ENCODE measurements around the gene SLC10A7. TPM values are rescaled to one million over a fixed set of nuclear protein-coding genes. Genes with fewer than 3 reads are reported as not detected.

SLC10A7 gene
- total RNA-seq, 5 donors from 2014 or later (not counting 1 experiment from before 2014, with no cell fraction given) = 11.9 to 21.8 (median 16.1) TPM

- no peaks in the 10 kb centered on the region for H3K9me3 Mint-ChIP-seq
- ChIA-PET CTCF (no interaction called here), POLR2A (no interaction called here)
- H3K36me3 ChIP-seq (ENCODE audit: control insufficient read depth in 2 of 2, extremely low read depth in 1 of 2, insufficient read depth in 1 of 2, low read length in 1 of 2) = peaks cover 0 to 17% of the 10 kb centered on the region in 2 donors
- no peak overlapping the region for H3K27ac Mint-ChIP-seq
- peaks cover 48% of the 10 kb centered on the region for H3K36me3 Mint-ChIP-seq
- no peak overlapping the region for H3K27ac ChIP-seq (ENCODE audit: low read length)
- H3K4me3 Mint-ChIP-seq = no peak overlapping the region
- no peaks in the 10 kb centered on the region for H3K4me1 Mint-ChIP-seq
- H3K4me3 ChIP-seq (ENCODE audit: control insufficient read depth in 1 of 2, extremely low read depth in 1 of 2, low read length in 1 of 2) = no peak overlapping the region
- H3K27me3 ChIP-seq (replicated peaks in 1 of 2; ENCODE audit: control insufficient read depth in 2 of 2, extremely low read depth in 1 of 2, insufficient read depth in 2 of 2, low read length in 1 of 2) = no peaks in the 10 kb centered on the region
- H3K4me1 ChIP-seq (ENCODE audit: control insufficient read depth in 1 of 2, extremely low read depth in 1 of 2, insufficient read depth in 2 of 2, low read length in 2 of 2) = no peaks in the 10 kb centered on the region
- ATAC-seq (replicated peaks in 1 of 4) = no peak
- H3K9me3 ChIP-seq = no peaks in the 10 kb centered on the region
- DNase-seq = no peak
- H3K27me3 Mint-ChIP-seq = no peaks in the 10 kb centered on the region
Observed at GRCh38 chr4:146506272-146506671, 15.5 kb downstream of the SLC10A7 start.

GRCh38 chr4:146500216-146500615, 21.5 kb downstream of the SLC10A7 start:
- ChIA-PET POLR2A (no interaction called here), CTCF (interaction anchor here in 1 of 2 donors (0.5 kb wide), 1 partner anchor 49 kb away, joined by 3 read pairs; no protein-coding TSS in a partner anchor)
- Histone ChIP-seq H3K27ac (ENCODE audit: low read length) (no peak overlapping the region), H3K4me1 (ENCODE audit: control insufficient read depth in 1 of 2, extremely low read depth in 1 of 2, insufficient read depth in 2 of 2, low read length in 2 of 2) (no peaks in the 10 kb centered on the region), H3K9me3 (no peaks in the 10 kb centered on the region), H3K4me3 (ENCODE audit: control insufficient read depth in 1 of 2, extremely low read depth in 1 of 2, low read length in 1 of 2) (no peak overlapping the region), H3K36me3 (ENCODE audit: control insufficient read depth in 2 of 2, extremely low read depth in 1 of 2, insufficient read depth in 1 of 2, low read length in 1 of 2) (peaks cover 0 to 10% of the 10 kb centered on the region in 2 donors), H3K27me3 (replicated peaks in 1 of 2; ENCODE audit: control insufficient read depth in 2 of 2, extremely low read depth in 1 of 2, insufficient read depth in 2 of 2, low read length in 1 of 2) (no peaks in the 10 kb centered on the region)
- Mint-ChIP-seq H3K27ac (no peak overlapping the region), H3K4me1 (peaks cover 15 to 20% (median 20%) of the 10 kb centered on the region in 3 donors), H3K36me3 (peaks cover 13% of the 10 kb centered on the region), H3K9me3 (no peaks in the 10 kb centered on the region), H3K4me3 (no peak overlapping the region), H3K27me3 (no peaks in the 10 kb centered on the region)
- ATAC-seq (replicated peaks in 1 of 4) (no peak), DNase-seq (no peak)
- WGBS (ENCODE audit: insufficient coverage) = 100% methylated on average over 1 of the region's 1 CpG

GRCh38 chr4:146498291-146498690, 23.4 kb downstream of the SLC10A7 start:
- Mint-ChIP-seq H3K27ac (no peak overlapping the region), H3K27me3 (no peaks in the 10 kb centered on the region), H3K36me3 (peaks cover 16% of the 10 kb centered on the region), H3K4me3 (no peak overlapping the region), H3K9me3 (no peaks in the 10 kb centered on the region), H3K4me1 (peaks cover 16 to 23% (median 21%) of the 10 kb centered on the region in 3 donors)
- ChIA-PET CTCF (interaction anchor here in 1 of 2 donors (0.7 kb wide), 1 partner anchor 20 kb away, joined by 3 read pairs; no protein-coding TSS in a partner anchor), POLR2A (no interaction called here)
- no CpG with 5 or more reads among the region's 4 CpGs for WGBS (ENCODE audit: insufficient coverage)
- H3K9me3 ChIP-seq = no peaks in the 10 kb centered on the region
- no peak overlapping the region for H3K4me3 ChIP-seq (ENCODE audit: control insufficient read depth in 1 of 2, extremely low read depth in 1 of 2, low read length in 1 of 2)
- no peaks in the 10 kb centered on the region for H3K27me3 ChIP-seq (replicated peaks in 1 of 2; ENCODE audit: control insufficient read depth in 2 of 2, extremely low read depth in 1 of 2, insufficient read depth in 2 of 2, low read length in 1 of 2)
- DNase-seq = no peak
- no peak overlapping the region for H3K27ac ChIP-seq (ENCODE audit: low read length)
- H3K36me3 ChIP-seq (ENCODE audit: control insufficient read depth in 2 of 2, extremely low read depth in 1 of 2, insufficient read depth in 1 of 2, low read length in 1 of 2) = peaks cover 0 to 4% of the 10 kb centered on the region in 2 donors
- no peaks in the 10 kb centered on the region for H3K4me1 ChIP-seq (ENCODE audit: control insufficient read depth in 1 of 2, extremely low read depth in 1 of 2, insufficient read depth in 2 of 2, low read length in 2 of 2)
- ATAC-seq (replicated peaks in 1 of 4) = no peak

GRCh38 chr4:146495269-146495668, 26.5 kb downstream of the SLC10A7 start:
- Mint-ChIP-seq H3K27me3 (no peaks in the 10 kb centered on the region), H3K36me3 (peaks cover 13% of the 10 kb centered on the region), H3K4me3 (no peak overlapping the region), H3K9me3 (no peaks in the 10 kb centered on the region), H3K27ac (no peak overlapping the region), H3K4me1 (peaks cover 22 to 29% (median 29%) of the 10 kb centered on the region in 3 donors)
- no peaks in the 10 kb centered on the region for H3K27me3 ChIP-seq (replicated peaks in 1 of 2; ENCODE audit: control insufficient read depth in 2 of 2, extremely low read depth in 1 of 2, insufficient read depth in 2 of 2, low read length in 1 of 2)
- H3K27ac ChIP-seq (ENCODE audit: low read length) = no peak overlapping the region
- no peaks in the 10 kb centered on the region for H3K36me3 ChIP-seq (ENCODE audit: control insufficient read depth in 2 of 2, extremely low read depth in 1 of 2, insufficient read depth in 1 of 2, low read length in 1 of 2)
- DNase-seq (no peak), ATAC-seq (replicated peaks in 1 of 4) (no peak)
- no CpG with 5 or more reads among the region's 1 CpG for WGBS (ENCODE audit: insufficient coverage)
- ChIA-PET POLR2A (no interaction called here), CTCF (interaction anchor here in 1 of 2 donors (0.7 kb wide), 2 partner anchors 33 to 42 kb away, joined by 3 read pairs; no protein-coding TSS in a partner anchor)
- no peak overlapping the region for H3K4me3 ChIP-seq (ENCODE audit: control insufficient read depth in 1 of 2, extremely low read depth in 1 of 2, low read length in 1 of 2)
- H3K9me3 ChIP-seq = no peaks in the 10 kb centered on the region
- no peaks in the 10 kb centered on the region for H3K4me1 ChIP-seq (ENCODE audit: control insufficient read depth in 1 of 2, extremely low read depth in 1 of 2, insufficient read depth in 2 of 2, low read length in 2 of 2)

DNA sequence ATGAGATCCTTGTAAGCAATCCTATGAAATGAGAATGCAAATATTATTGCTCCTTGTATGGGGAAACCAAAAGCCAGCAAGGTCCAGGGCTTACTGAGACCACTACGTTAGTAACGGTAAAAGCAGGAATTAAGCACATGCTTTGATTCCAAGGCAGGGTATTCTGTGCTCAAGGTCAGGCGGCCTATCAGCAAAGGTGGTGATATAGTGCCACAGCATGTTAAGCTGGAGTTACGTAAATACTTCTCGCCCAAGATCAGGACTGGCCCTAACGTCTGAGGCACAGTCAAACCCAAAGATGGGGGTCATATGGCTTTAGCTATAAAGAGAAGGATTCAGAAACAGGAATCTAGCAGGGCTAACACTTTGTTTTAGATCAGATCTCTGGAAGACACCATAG, 27.6 kb downstream of the SLC10A7 start:
- DNase-seq (no peak), ATAC-seq (replicated peaks in 1 of 4) (no peak)
- Mint-ChIP-seq H3K4me3 (no peak overlapping the region), H3K36me3 (peaks cover 13% of the 10 kb centered on the region), H3K27me3 (no peaks in the 10 kb centered on the region), H3K27ac (no peak overlapping the region), H3K4me1 (peaks cover 22 to 38% (median 38%) of the 10 kb centered on the region in 3 donors), H3K9me3 (no peaks in the 10 kb centered on the region)
- H3K9me3 ChIP-seq = no peaks in the 10 kb centered on the region
- H3K27me3 ChIP-seq (replicated peaks in 1 of 2; ENCODE audit: control insufficient read depth in 2 of 2, extremely low read depth in 1 of 2, insufficient read depth in 2 of 2, low read length in 1 of 2) = no peaks in the 10 kb centered on the region
- ChIA-PET POLR2A (no interaction called here), CTCF (interaction anchor here in 1 of 2 donors (0.6 kb wide), 1 partner anchor 11 kb away, joined by 3 read pairs; no protein-coding TSS in a partner anchor)
- no peak overlapping the region for H3K27ac ChIP-seq (ENCODE audit: low read length)
- no peak overlapping the region for H3K4me3 ChIP-seq (ENCODE audit: control insufficient read depth in 1 of 2, extremely low read depth in 1 of 2, low read length in 1 of 2)
- H3K36me3 ChIP-seq (ENCODE audit: control insufficient read depth in 2 of 2, extremely low read depth in 1 of 2, insufficient read depth in 1 of 2, low read length in 1 of 2) = no peaks in the 10 kb centered on the region
- WGBS (ENCODE audit: insufficient coverage) = 97% methylated on average over 5 of the region's 6 CpGs
- H3K4me1 ChIP-seq (ENCODE audit: control insufficient read depth in 1 of 2, extremely low read depth in 1 of 2, insufficient read depth in 2 of 2, low read length in 2 of 2) = no peaks in the 10 kb centered on the region

DNA sequence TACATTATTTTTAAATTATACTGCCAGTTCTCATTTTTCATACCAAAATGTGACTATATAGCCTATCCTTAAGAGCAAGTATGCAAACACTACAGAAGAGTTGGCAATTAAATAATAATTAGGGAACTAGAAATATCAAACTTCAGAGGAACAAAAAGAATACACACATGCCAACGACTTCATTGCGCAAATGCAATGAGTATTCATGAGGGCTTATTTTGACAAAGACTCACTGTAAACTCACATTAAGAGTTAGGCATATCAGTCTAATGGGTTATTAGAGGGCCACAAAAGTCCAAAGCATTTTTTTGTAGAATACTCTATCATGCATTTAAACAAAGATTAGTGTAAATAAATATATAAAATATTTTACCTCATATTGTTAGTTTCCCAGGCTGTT, 31.6 kb downstream of the SLC10A7 start:
- Mint-ChIP-seq H3K27me3 (no peaks in the 10 kb centered on the region), H3K4me3 (no peak overlapping the region), H3K27ac (no peak overlapping the region), H3K4me1 (peaks cover 18 to 41% (median 38%) of the 10 kb centered on the region in 3 donors), H3K36me3 (peaks cover 34% of the 10 kb centered on the region), H3K9me3 (no peaks in the 10 kb centered on the region)
- POLR2A ChIA-PET = no interaction called here
- H3K36me3 ChIP-seq (ENCODE audit: control insufficient read depth in 2 of 2, extremely low read depth in 1 of 2, insufficient read depth in 1 of 2, low read length in 1 of 2) = peaks cover 0 to 5% of the 10 kb centered on the region in 2 donors
- no peaks in the 10 kb centered on the region for H3K9me3 ChIP-seq
- H3K4me1 ChIP-seq (ENCODE audit: control insufficient read depth in 1 of 2, extremely low read depth in 1 of 2, insufficient read depth in 2 of 2, low read length in 2 of 2) = peaks cover 0 to 6% of the 10 kb centered on the region in 2 experiments
- H3K4me3 ChIP-seq (ENCODE audit: control insufficient read depth in 1 of 2, extremely low read depth in 1 of 2, low read length in 1 of 2) = no peak overlapping the region
- DNase-seq (no peak), ATAC-seq (replicated peaks in 1 of 4) (no peak)
- no CpG with 5 or more reads among the region's 2 CpGs for WGBS (ENCODE audit: insufficient coverage)
- CTCF ChIA-PET = interaction anchor here in 1 of 2 donors (0.7 kb wide), 1 partner anchor 1308 kb away, joined by 3 read pairs; no protein-coding TSS in a partner anchor
- H3K27ac ChIP-seq (ENCODE audit: low read length) = no peak overlapping the region
- no peaks in the 10 kb centered on the region for H3K27me3 ChIP-seq (replicated peaks in 1 of 2; ENCODE audit: control insufficient read depth in 2 of 2, extremely low read depth in 1 of 2, insufficient read depth in 2 of 2, low read length in 1 of 2)

Measured in T-cell (primary cell).